ENCODE data around the gene PHACTR1. TPM values are rescaled to one million over a fixed set of nuclear protein-coding genes. Genes with fewer than 3 reads are reported as not detected.
"Not testable (repeated sequence)": the region's sequence is repeated elsewhere in the genome, so short reads cannot be mapped to it uniquely, and the experiment has no call there.

Gene PHACTR1
- total RNA-seq, 5 donors from 2014 or later (not counting 1 experiment from before 2014, with no cell fraction given), result 0.63 to 2.6 (median 1.1) TPM

- no peak for DNase-seq
- Mint-ChIP-seq H3K27me3 (peaks cover 2 to 5% of the 10 kb centered on the region in 2 donors), H3K9me3 (no peaks in the 10 kb centered on the region)
These were observed 222.7 kb downstream of the PHACTR1 start for GRCh38 chr6:12939314-12939713.

GRCh38 chr6:12941422-12941821, 224.9 kb downstream of the PHACTR1 start:
- Mint-ChIP-seq H3K4me1 (peaks cover 2 to 8% (median 2%) of the 10 kb centered on the region in 3 donors), H3K27ac (no peak overlapping the region), H3K27me3 (peaks cover 10 to 12% of the 10 kb centered on the region in 2 donors), H3K9me3 (no peaks in the 10 kb centered on the region), H3K4me3 (no peak overlapping the region), H3K36me3 (no peaks in the 10 kb centered on the region)
- DNase-seq (no peak), ATAC-seq (replicated peaks in 1 of 4) (no peak)
- no peak overlapping the region for H3K27ac ChIP-seq (ENCODE audit: low read length)
- no peaks in the 10 kb centered on the region for H3K27me3 ChIP-seq (replicated peaks in 1 of 2; ENCODE audit: control insufficient read depth in 2 of 2, extremely low read depth in 1 of 2, insufficient read depth in 2 of 2, low read length in 1 of 2)
- no peaks in the 10 kb centered on the region for H3K9me3 ChIP-seq
- H3K36me3 ChIP-seq (ENCODE audit: control insufficient read depth in 2 of 2, extremely low read depth in 1 of 2, insufficient read depth in 1 of 2, low read length in 1 of 2), result no peaks in the 10 kb centered on the region
- ChIA-PET CTCF (no interaction called here), POLR2A (interaction anchor here in 1 of 2 donors (0.6 kb wide), 1 partner anchor 1125 kb away, joined by 3 read pairs; no protein-coding TSS in a partner anchor)
- no peak overlapping the region for H3K4me3 ChIP-seq (ENCODE audit: control insufficient read depth in 1 of 2, extremely low read depth in 1 of 2, low read length in 1 of 2)
- 46% methylated on average over 3 of the region's 8 CpGs for WGBS (ENCODE audit: insufficient coverage)
- peaks cover 0 to 2% of the 10 kb centered on the region in 2 experiments for H3K4me1 ChIP-seq (ENCODE audit: control insufficient read depth in 1 of 2, extremely low read depth in 1 of 2, insufficient read depth in 2 of 2, low read length in 2 of 2)

More at GRCh38 chr6:12939314-12939713, 222.7 kb downstream of the PHACTR1 start:
- Histone ChIP-seq H3K4me3 (ENCODE audit: control insufficient read depth in 1 of 2, extremely low read depth in 1 of 2, low read length in 1 of 2) (no peak overlapping the region), H3K27ac (ENCODE audit: low read length) (no peak overlapping the region), H3K4me1 (ENCODE audit: control insufficient read depth in 1 of 2, extremely low read depth in 1 of 2, insufficient read depth in 2 of 2, low read length in 2 of 2) (peaks cover 0 to 2% of the 10 kb centered on the region in 2 experiments), H3K27me3 (replicated peaks in 1 of 2; ENCODE audit: control insufficient read depth in 2 of 2, extremely low read depth in 1 of 2, insufficient read depth in 2 of 2, low read length in 1 of 2) (no peaks in the 10 kb centered on the region), H3K36me3 (ENCODE audit: control insufficient read depth in 2 of 2, extremely low read depth in 1 of 2, insufficient read depth in 1 of 2, low read length in 1 of 2) (no peaks in the 10 kb centered on the region), H3K9me3 (no peaks in the 10 kb centered on the region)
- WGBS (ENCODE audit: insufficient coverage), result 100% methylated on average over 1 of the region's 3 CpGs
- peaks cover 2 to 8% (median 2%) of the 10 kb centered on the region in 3 donors for H3K4me1 Mint-ChIP-seq
- H3K36me3 Mint-ChIP-seq, result no peaks in the 10 kb centered on the region
- CTCF ChIA-PET, result no interaction called here
- no peak overlapping the region for H3K4me3 Mint-ChIP-seq
- H3K27ac Mint-ChIP-seq, result no peak overlapping the region
- ATAC-seq (replicated peaks in 1 of 4), result no peak
- POLR2A ChIA-PET, result no interaction called here

DNA sequence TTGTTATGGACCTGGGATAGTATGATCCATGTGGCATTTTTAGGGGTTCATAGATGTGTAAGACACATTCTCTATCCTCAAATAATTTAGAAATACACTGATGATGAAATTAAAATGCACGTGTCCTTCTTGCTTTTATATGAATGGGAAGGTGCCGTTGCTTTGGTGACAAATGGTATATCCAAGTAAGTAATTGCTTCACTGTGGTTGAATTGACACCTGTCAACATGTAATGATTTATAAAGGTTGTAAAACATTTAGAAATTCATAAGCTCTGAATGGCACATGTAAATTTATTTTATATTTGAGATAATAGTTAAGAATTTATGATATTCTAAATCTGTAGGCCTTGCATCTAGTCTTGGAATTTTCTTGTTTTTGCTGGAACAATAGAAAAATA, 227.0 kb downstream of the PHACTR1 start:
- POLR2A ChIA-PET, result no interaction called here

GRCh38 chr6:12944001-12944400, 227.4 kb downstream of the PHACTR1 start:
- Mint-ChIP-seq H3K27ac (no peak overlapping the region), H3K4me1 (peaks cover 2 to 8% (median 2%) of the 10 kb centered on the region in 3 donors), H3K4me3 (no peak overlapping the region), H3K36me3 (no peaks in the 10 kb centered on the region), H3K9me3 (no peaks in the 10 kb centered on the region), H3K27me3 (peaks cover 8 to 10% of the 10 kb centered on the region in 2 donors)
- Histone ChIP-seq H3K36me3 (ENCODE audit: control insufficient read depth in 2 of 2, extremely low read depth in 1 of 2, insufficient read depth in 1 of 2, low read length in 1 of 2) (no peaks in the 10 kb centered on the region), H3K4me3 (ENCODE audit: control insufficient read depth in 1 of 2, extremely low read depth in 1 of 2, low read length in 1 of 2) (no peak overlapping the region), H3K9me3 (no peaks in the 10 kb centered on the region), H3K4me1 (ENCODE audit: control insufficient read depth in 1 of 2, extremely low read depth in 1 of 2, insufficient read depth in 2 of 2, low read length in 2 of 2) (peaks cover 0 to 2% of the 10 kb centered on the region in 2 experiments), H3K27ac (ENCODE audit: low read length) (no peak overlapping the region), H3K27me3 (replicated peaks in 1 of 2; ENCODE audit: control insufficient read depth in 2 of 2, extremely low read depth in 1 of 2, insufficient read depth in 2 of 2, low read length in 1 of 2) (no peaks in the 10 kb centered on the region)
- DNase-seq, result no peak
- POLR2A ChIA-PET, result no interaction called here
- WGBS (ENCODE audit: insufficient coverage), result no CpG with 5 or more reads among the region's 2 CpGs
- CTCF ChIA-PET, result interaction anchor here in 1 of 2 donors (0.7 kb wide), 1 partner anchor 1782 kb away, joined by 3 read pairs; no protein-coding TSS in a partner anchor
- no peak for ATAC-seq (replicated peaks in 1 of 4)

More for the DNA sequence above, 227.0 kb downstream of the PHACTR1 start:
- Mint-ChIP-seq H3K36me3 (no peaks in the 10 kb centered on the region), H3K27me3 (peaks cover 11 to 12% of the 10 kb centered on the region in 2 donors), H3K27ac (no peak overlapping the region), H3K4me1 (peaks cover 2 to 8% (median 2%) of the 10 kb centered on the region in 3 donors), H3K9me3 (no peaks in the 10 kb centered on the region), H3K4me3 (no peak overlapping the region)
- no CpG with 5 or more reads among the region's 2 CpGs for WGBS (ENCODE audit: insufficient coverage)
- no peak overlapping the region for H3K27ac ChIP-seq (ENCODE audit: low read length)
- ATAC-seq (replicated peaks in 1 of 4) (no peak), DNase-seq (no peak)
- no peaks in the 10 kb centered on the region for H3K27me3 ChIP-seq (replicated peaks in 1 of 2; ENCODE audit: control insufficient read depth in 2 of 2, extremely low read depth in 1 of 2, insufficient read depth in 2 of 2, low read length in 1 of 2)
- H3K9me3 ChIP-seq, result no peaks in the 10 kb centered on the region
- H3K4me3 ChIP-seq (ENCODE audit: control insufficient read depth in 1 of 2, extremely low read depth in 1 of 2, low read length in 1 of 2), result no peak overlapping the region
- CTCF ChIA-PET, result no interaction called here
- H3K36me3 ChIP-seq (ENCODE audit: control insufficient read depth in 2 of 2, extremely low read depth in 1 of 2, insufficient read depth in 1 of 2, low read length in 1 of 2), result no peaks in the 10 kb centered on the region
- peaks cover 0 to 2% of the 10 kb centered on the region in 2 experiments for H3K4me1 ChIP-seq (ENCODE audit: control insufficient read depth in 1 of 2, extremely low read depth in 1 of 2, insufficient read depth in 2 of 2, low read length in 2 of 2)

GRCh38 chr6:12944528-12944927, 228.0 kb downstream of the PHACTR1 start:
- H3K27ac Mint-ChIP-seq; H3K4me1 ChIP-seq (ENCODE audit: control insufficient read depth in 1 of 2, extremely low read depth in 1 of 2, insufficient read depth in 2 of 2, low read length in 2 of 2); H3K27ac ChIP-seq (ENCODE audit: low read length); POLR2A ChIA-PET; H3K4me3 Mint-ChIP-seq; ATAC-seq (replicated peaks in 1 of 4); H3K4me1 Mint-ChIP-seq; H3K4me3 ChIP-seq (ENCODE audit: control insufficient read depth in 1 of 2, extremely low read depth in 1 of 2, low read length in 1 of 2); H3K36me3 ChIP-seq (ENCODE audit: control insufficient read depth in 2 of 2, extremely low read depth in 1 of 2, insufficient read depth in 1 of 2, low read length in 1 of 2); DNase-seq; H3K9me3 Mint-ChIP-seq; H3K9me3 ChIP-seq; H3K36me3 Mint-ChIP-seq; H3K27me3 ChIP-seq (replicated peaks in 1 of 2; ENCODE audit: control insufficient read depth in 2 of 2, extremely low read depth in 1 of 2, insufficient read depth in 2 of 2, low read length in 1 of 2); H3K27me3 Mint-ChIP-seq: not testable (repeated sequence)
- CTCF ChIA-PET, result interaction anchor here in 1 of 2 donors (0.6 to 0.7 kb wide), 2 partner anchors 12 to 1782 kb away, joined by 3 to 4 read pairs; no protein-coding TSS in a partner anchor
- WGBS (ENCODE audit: insufficient coverage), result no CpG with 5 or more reads among the region's 16 CpGs

GRCh38 chr6:12947151-12947871, 230.7 kb downstream of the PHACTR1 start:
- ChIA-PET CTCF (no interaction called here), POLR2A (no interaction called here)
- no peak overlapping the region for H3K4me3 Mint-ChIP-seq
- H3K27me3 ChIP-seq (replicated peaks in 1 of 2; ENCODE audit: control insufficient read depth in 2 of 2, extremely low read depth in 1 of 2, insufficient read depth in 2 of 2, low read length in 1 of 2), result no peaks in the 10 kb centered on the region
- no peaks in the 10 kb centered on the region for H3K9me3 ChIP-seq
- peaks cover 12% of the 10 kb centered on the region in 2 donors for H3K27me3 Mint-ChIP-seq
- no peak overlapping the region for H3K4me3 ChIP-seq (ENCODE audit: control insufficient read depth in 1 of 2, extremely low read depth in 1 of 2, low read length in 1 of 2)
- no peaks in the 10 kb centered on the region for H3K9me3 Mint-ChIP-seq
- H3K27ac Mint-ChIP-seq, result no peak overlapping the region
- H3K36me3 Mint-ChIP-seq, result no peaks in the 10 kb centered on the region
- H3K27ac ChIP-seq (ENCODE audit: low read length), result no peak overlapping the region
- DNase-seq, result no peak
- no peaks in the 10 kb centered on the region for H3K4me1 Mint-ChIP-seq
- H3K4me1 ChIP-seq (ENCODE audit: control insufficient read depth in 1 of 2, extremely low read depth in 1 of 2, insufficient read depth in 2 of 2, low read length in 2 of 2), result no peaks in the 10 kb centered on the region
- H3K36me3 ChIP-seq (ENCODE audit: control insufficient read depth in 2 of 2, extremely low read depth in 1 of 2, insufficient read depth in 1 of 2, low read length in 1 of 2), result no peaks in the 10 kb centered on the region
- no peak for ATAC-seq (replicated peaks in 1 of 4)
- WGBS (ENCODE audit: insufficient coverage), result 33% methylated on average over 1 of the region's 4 CpGs
